Ovary (tissue), 9 donors: ENCODE measurements around the gene ALDH3B1. TPM values are rescaled to one million over a fixed set of nuclear protein-coding genes. Genes with fewer than 3 reads are reported as not detected.

Experiments
- DNase-seq, 5 donors: peaks; one replicate each; pipeline ENCODE4 v3.0.0-alpha.2; 2019 to 2020
- H3K27ac ChIP-seq, 2 donors: fragments of 200-600 bp; one replicate each; pipeline versions ENCODE4 v1.5.1 to v1.8.0; 2019 to 2022
- H3K27me3 ChIP-seq: fragments of 200-600 bp; one replicate; pipeline ENCODE4 v1.8.0; 2022
- H3K36me3 ChIP-seq: fragments of 200-600 bp; sonication (generic); one replicate; pipeline ENCODE4 v1.5.1; 2019
- H3K4me1 ChIP-seq: one replicate; pipeline ENCODE4 v1.8.1; 2013; ENCODE audit warnings: mild to moderate bottlenecking, moderate library complexity; ENCODE audit not compliant: insufficient read depth
- H3K4me3 ChIP-seq: fragments of 200-600 bp; sonication (generic); one replicate; pipeline ENCODE4 v1.5.1; 2017
- H3K9me3 ChIP-seq, 2 donors: fragments of 200-600 bp in 1 of 2; sonication (generic) in 1 of 2; one replicate each; pipeline versions ENCODE4 v1.5.1 to v1.8.1; 2013 to 2019; ENCODE audit warnings: mild to moderate bottlenecking in 1 of 2, moderate library complexity in 1 of 2
- CTCF ChIP-seq, 3 donors: fragments of 450-650 bp in 2 of 3; fragments of 200-600 bp in 1 of 3; IDR thresholded peaks; one replicate each; pipeline versions ENCODE4 v1.5.1 to v1.8.0; 2016 to 2022; ENCODE audit warnings: antibody characterized with exemption in 3 of 3, mild to moderate bottlenecking in 1 of 3
- EP300 ChIP-seq: sonication (generic); formaldehyde crosslinking; IDR thresholded peaks from one replicate; pipeline ENCODE4 v1.6.1; 2017; ENCODE audit warnings: antibody characterized with exemption
- POLR2A ChIP-seq: fragments of 450-650 bp; IDR thresholded peaks from one replicate; pipeline ENCODE4 v1.6.1; 2017; ENCODE audit warnings: antibody characterized with exemption, mild to moderate bottlenecking, moderate library complexity
- WGBS, 3 donors: extraction: QIAGEN DNeasy Blood & Tissue Kit in 1 of 3; methylation state at CpG; one replicate each; pipeline versions ENCODE4 v1.1.5 to v1.1.7; 2013 to 2017; 5-methylcytosine and 5-hydroxymethylcytosine counted together
- intact Hi-C, 4 donors: fragments of 100-400 bp; cut with DNase I; formaldehyde crosslinking; loops; one replicate each; pipeline versions ENCODE4 v1.11.0 to v1.15.1; 2022 to 2023
- polyA plus RNA-seq, 2 donors: library from polyadenylated mRNA; stranded (reverse); fragments of 200-250 nt in 1 of 2; fragments of 350-450 nt in 1 of 2; fragmentation: Illumina TruSeq in 1 of 2; extraction: RNeasy Lipid Tissue Mini Kit (QIAGEN cat#74804) in 1 of 2; gene quantifications; one replicate each; pipeline ENCODE4 v1.2.3, GENCODE V29; 2013 to 2014
- total RNA-seq, 7 donors: library from RNA; depleted of rRNA in 2 of 7; stranded (reverse); fragments of >200 nt in 2 of 7; fragmentation: NEBNext Ultra II Directional in 3 of 7; extraction: Animal tissue kit (Norgen Biotek cat#: 25700) in 3 of 7; gene quantifications; one replicate each; pipeline versions ENCODE4 v1.1.0 to v1.2.4, GENCODE V29; 2016 to 2023
- donor health status: DM: no; HTN: no; CAD: no; lungs with moderate emphysema.
- donor health status: DM: no; HTN: no; CAD: no.
- donor health status: Bipolar disorder and iron deficiency.
- donor health status: DM: yes; HTN: yes; CAD: no.
- donor health status: DM: no; HTN: no; CAD: no.
- donor health status: DM: yes; HTN: yes; CAD: no.

Gene ALDH3B1
- total and polyA plus RNA-seq, 9 donors, result 1.8 to 65.3 (median 7.4) TPM

DNA sequence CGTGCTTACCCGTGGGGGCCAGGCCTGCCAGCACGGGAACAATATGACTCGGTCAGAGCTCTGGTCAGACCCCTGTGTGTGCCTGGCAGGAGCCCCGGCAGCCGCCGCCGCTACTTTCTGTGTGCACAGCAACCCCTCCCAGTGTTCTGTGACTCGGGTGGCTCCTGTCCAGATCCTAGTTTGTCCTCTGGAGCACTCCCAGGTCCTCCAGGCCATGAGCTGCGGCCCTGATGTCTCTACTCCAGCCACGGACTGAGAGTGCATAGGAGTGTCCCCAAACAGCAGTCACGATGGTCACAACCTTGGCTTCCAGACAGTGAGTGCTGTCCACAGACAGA is 23.6 kb downstream of the ALDH3B1 start:
- Histone ChIP-seq H3K9me3 (no peaks in the 10 kb centered on the region), H3K27ac (no peak overlapping the region), H3K4me3 (no peak overlapping the region), H3K27me3 (no peaks in the 10 kb centered on the region), H3K4me1 (peaks cover 21% of the 10 kb centered on the region), H3K36me3 (no peaks in the 10 kb centered on the region)
- 81 to 88% (median 85%) methylated on average over 12 of the region's 12 CpGs for WGBS, 3 donors
- intact Hi-C loops, result loop anchor here in 1 of 4 donors (10.0 kb wide), 1 partner anchor 171 kb away; no protein-coding TSS in a partner anchor
- no peak for DNase-seq
- no peak for TF ChIP-seq CTCF (IDR thresholded peaks at IDR 0.05)
- TF ChIP-seq EP300, result no peak
- TF ChIP-seq POLR2A, result no peak

GRCh38 chr11:68035266-68035876 is 25.2 kb downstream of the ALDH3B1 start:
- Histone ChIP-seq H3K4me3 (no peak overlapping the region), H3K4me1 (peaks cover 20% of the 10 kb centered on the region), H3K9me3 (no peaks in the 10 kb centered on the region), H3K36me3 (no peaks in the 10 kb centered on the region), H3K27ac (no peak overlapping the region), H3K27me3 (no peaks in the 10 kb centered on the region)
- WGBS, 3 donors, result 82 to 87% (median 84%) methylated on average over 13 of the region's 13 CpGs
- TF ChIP-seq CTCF (IDR thresholded peaks at IDR 0.05), result no peak
- no peak for TF ChIP-seq POLR2A
- TF ChIP-seq EP300, result no peak
- intact Hi-C loops, result loop anchor here in 3 of 4 donors (5.0 to 10.0 kb wide), 3 partner anchors 82 to 169 kb away; partner anchors contain the start of gene CHKA (in 1 of the 3)
- DNase-seq, result no peak

- intact Hi-C loops, result loop anchor here in 3 of 4 donors (5.0 to 10.0 kb wide), 3 partner anchors 81 to 169 kb away; partner anchors contain the start of gene CHKA (in 1 of the 3)
These were observed 26.1 kb downstream of the ALDH3B1 start for GRCh38 chr11:68036141-68036716.

DNA sequence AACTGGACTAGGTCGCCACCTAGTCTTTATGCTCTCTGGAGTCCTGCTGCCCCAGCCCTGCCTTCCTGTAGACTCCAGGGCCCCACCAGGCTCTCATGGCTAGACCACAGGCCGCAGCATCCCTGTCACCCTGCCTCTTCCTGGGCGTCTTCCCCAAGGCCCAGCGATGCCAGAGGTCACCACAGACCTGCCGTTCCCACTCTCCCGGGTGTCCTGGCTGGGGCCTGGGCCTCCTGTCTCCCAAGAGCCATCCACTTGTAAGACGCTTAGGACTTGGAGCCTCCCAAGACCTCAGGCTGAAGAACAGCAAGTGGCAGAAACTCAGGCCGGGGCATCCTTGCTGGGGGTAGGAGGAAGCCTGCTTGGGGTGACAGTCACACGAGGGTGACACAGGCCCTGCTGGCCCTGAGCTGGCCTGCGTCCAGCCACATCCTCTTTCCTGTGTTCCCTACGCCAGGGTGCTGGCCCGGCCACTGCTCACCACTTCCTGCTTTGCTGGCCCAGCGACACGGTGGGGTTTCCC is 26.7 kb downstream of the ALDH3B1 start:
- peaks cover 17% of the 10 kb centered on the region for H3K4me1 ChIP-seq

More at GRCh38 chr11:68036141-68036716, 26.1 kb downstream of the ALDH3B1 start:
- Histone ChIP-seq H3K27me3 (no peaks in the 10 kb centered on the region), H3K36me3 (no peaks in the 10 kb centered on the region), H3K9me3 (no peaks in the 10 kb centered on the region), H3K4me1 (peaks cover 19% of the 10 kb centered on the region), H3K4me3 (no peak overlapping the region), H3K27ac (no peak overlapping the region)
- 82 to 85% (median 83%) methylated on average over 23 to 27 of the region's 27 CpGs for WGBS, 3 donors
- DNase-seq, result no peak
- TF ChIP-seq EP300 (no peak), POLR2A (no peak), CTCF (IDR thresholded peaks at IDR 0.05) (no peak)

More for the DNA sequence above, 26.7 kb downstream of the ALDH3B1 start:
- intact Hi-C loops, result loop anchor here in 3 of 4 donors (5.0 to 10.0 kb wide), 3 partner anchors 81 to 168 kb away; partner anchors contain the start of gene CHKA (in 1 of the 3)
- no peak overlapping the region for H3K4me3 ChIP-seq
- DNase-seq, result peak in 1 of 5 donors; percentile 12
- H3K27me3 ChIP-seq, result no peaks in the 10 kb centered on the region
- H3K36me3 ChIP-seq, result no peaks in the 10 kb centered on the region
- no peak overlapping the region for H3K27ac ChIP-seq
- 77 to 83% (median 79%) methylated on average over 13 to 14 of the region's 14 CpGs for WGBS, 3 donors
- no peaks in the 10 kb centered on the region for H3K9me3 ChIP-seq
- TF ChIP-seq EP300, result no peak
- no peak for TF ChIP-seq CTCF (IDR thresholded peaks at IDR 0.05)
- no peak for TF ChIP-seq POLR2A
